ENCODE results near the gene SEPTIN8. TPM values are rescaled to one million over a fixed set of nuclear protein-coding genes. Genes with fewer than 3 reads are reported as not detected.

SEPTIN8 gene
- total and polyA plus RNA-seq, 3 experiments from 2014 or later: 2.8 to 38.1 (median 34.5) TPM

GRCh38 chr5:132822650-132823480, 45.8 kb upstream of the SEPTIN8 start:
- ChIA-PET CTCF (interaction anchor here (0.8 to 1.4 kb wide), 2 partner anchors 10 to 41 kb away, joined by 3 to 4 read pairs; partner anchors contain the start of gene SOWAHA), POLR2A (no interaction called here)
- Histone ChIP-seq H3K27me3 (ENCODE audit: insufficient read depth, low read length, poor library complexity, severe bottlenecking) (peaks cover 28% of the 10 kb centered on the region), H3K27ac (ENCODE audit: low read depth, low read length) (no peak overlapping the region), H3K36me3 (ENCODE audit: insufficient read depth, low read length) (no peaks in the 10 kb centered on the region), H3K4me1 (ENCODE audit: insufficient read depth, low read length) (peaks cover 11% of the 10 kb centered on the region), H3K4me3 (ENCODE audit: low read length) (no peak overlapping the region), H3K9me3 (ENCODE audit: low read length) (no peaks in the 10 kb centered on the region)
- Mint-ChIP-seq H3K27me3 (peaks cover 42 to 53% of the 10 kb centered on the region in 2 donors), H3K27ac (no peak overlapping the region), H3K9me3 (no peaks in the 10 kb centered on the region), H3K4me1 (peaks cover 0 to 13% (median 6%) of the 10 kb centered on the region in 3 donors), H3K4me3 (no peak overlapping the region), H3K36me3 (no peaks in the 10 kb centered on the region)
- DNase-seq: no peak

DNA sequence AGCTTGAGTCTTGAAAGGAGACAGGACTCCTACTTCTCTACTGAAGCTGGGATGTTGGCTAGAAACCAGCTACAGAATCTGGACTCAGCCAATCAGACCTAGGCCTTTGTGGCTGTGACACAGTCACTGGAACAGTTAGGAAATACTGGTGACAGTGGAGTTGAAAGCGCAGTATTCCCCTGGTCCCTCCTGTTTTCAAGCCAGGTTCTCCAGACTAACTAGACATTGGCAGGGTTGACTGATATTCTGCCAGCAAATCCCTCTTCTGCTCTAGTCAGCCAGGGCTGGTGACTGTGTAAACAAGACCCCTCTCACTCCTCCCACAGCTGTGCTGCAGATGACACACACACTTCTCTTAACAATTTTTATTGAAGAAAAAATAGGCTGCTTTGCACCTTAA, 44.8 kb upstream of the SEPTIN8 start:
- H3K4me1 Mint-ChIP-seq: peaks cover 0 to 13% (median 6%) of the 10 kb centered on the region in 3 donors

DNA sequence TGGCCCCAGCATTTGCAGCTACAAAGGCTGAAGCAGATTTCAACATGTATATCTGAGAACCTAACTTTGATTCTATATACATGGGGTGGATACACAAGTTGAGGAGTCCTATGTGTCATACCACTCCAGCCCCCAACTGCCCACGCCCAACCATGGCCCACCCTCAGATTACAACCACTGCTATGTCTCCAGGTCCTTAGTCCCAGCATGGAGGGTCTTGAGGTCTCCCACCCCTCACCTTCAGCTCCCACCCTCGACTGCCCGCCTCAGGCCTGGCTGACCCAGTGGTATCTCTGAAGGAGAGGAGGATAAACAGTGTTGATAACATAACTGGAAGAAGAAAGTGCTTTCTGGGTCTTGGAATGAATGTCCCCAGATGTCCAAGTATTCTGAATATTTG, 44.3 kb upstream of the SEPTIN8 start:
- Histone ChIP-seq H3K27me3 (ENCODE audit: insufficient read depth, low read length, poor library complexity, severe bottlenecking) (peaks cover 22% of the 10 kb centered on the region), H3K27ac (ENCODE audit: low read depth, low read length) (no peak overlapping the region), H3K4me1 (ENCODE audit: insufficient read depth, low read length) (peaks cover 11% of the 10 kb centered on the region), H3K9me3 (ENCODE audit: low read length) (no peaks in the 10 kb centered on the region), H3K36me3 (ENCODE audit: insufficient read depth, low read length) (no peaks in the 10 kb centered on the region), H3K4me3 (ENCODE audit: low read length) (no peak overlapping the region)
- peaks cover 28 to 39% of the 10 kb centered on the region in 2 donors for H3K27me3 Mint-ChIP-seq
- no peak overlapping the region for H3K27ac Mint-ChIP-seq
- ChIA-PET POLR2A (no interaction called here), CTCF (interaction anchor here (0.9 to 4.5 kb wide), 9 partner anchors 9 to 416 kb away, joined by 3 to 29 read pairs (median 5); partner anchors contain the start of genes CCNI2, GDF9, SHROOM1 and UQCRQ)
- H3K9me3 Mint-ChIP-seq: no peaks in the 10 kb centered on the region
- no peak for DNase-seq
- H3K4me1 Mint-ChIP-seq: peaks cover 0 to 12% (median 6%) of the 10 kb centered on the region in 3 donors
- no peak overlapping the region for H3K4me3 Mint-ChIP-seq
- H3K36me3 Mint-ChIP-seq: no peaks in the 10 kb centered on the region

More for the DNA sequence above, 44.8 kb upstream of the SEPTIN8 start:
- CTCF ChIA-PET: interaction anchor here (0.9 to 2.8 kb wide), 3 partner anchors 8 to 68 kb away, joined by 3 to 13 read pairs (median 3); partner anchors contain the start of genes GDF9, SHROOM1 and UQCRQ
- POLR2A ChIA-PET: no interaction called here
- Mint-ChIP-seq H3K36me3 (no peaks in the 10 kb centered on the region), H3K9me3 (no peaks in the 10 kb centered on the region), H3K27me3 (peaks cover 32 to 43% of the 10 kb centered on the region in 2 donors), H3K4me3 (peak overlapping the region in 1 of 7 donors; percentile 45), H3K27ac (no peak overlapping the region)
- H3K27me3 ChIP-seq (ENCODE audit: insufficient read depth, low read length, poor library complexity, severe bottlenecking): peaks cover 27% of the 10 kb centered on the region
- peaks cover 11% of the 10 kb centered on the region for H3K4me1 ChIP-seq (ENCODE audit: insufficient read depth, low read length)
- H3K9me3 ChIP-seq (ENCODE audit: low read length): no peaks in the 10 kb centered on the region
- no peaks in the 10 kb centered on the region for H3K36me3 ChIP-seq (ENCODE audit: insufficient read depth, low read length)
- no peak overlapping the region for H3K27ac ChIP-seq (ENCODE audit: low read depth, low read length)
- no peak for DNase-seq
- no peak overlapping the region for H3K4me3 ChIP-seq (ENCODE audit: low read length)

GRCh38 chr5:132820162-132820754, 43.2 kb upstream of the SEPTIN8 start:
- peaks cover 15% of the 10 kb centered on the region for H3K27me3 ChIP-seq (ENCODE audit: insufficient read depth, low read length, poor library complexity, severe bottlenecking)
- Mint-ChIP-seq H3K4me3 (peak overlapping the region in 1 of 7 donors; percentile 69), H3K36me3 (no peaks in the 10 kb centered on the region), H3K9me3 (no peaks in the 10 kb centered on the region), H3K4me1 (peaks cover 0 to 6% (median 6%) of the 10 kb centered on the region in 3 donors), H3K27me3 (peaks cover 24 to 34% of the 10 kb centered on the region in 2 donors), H3K27ac (peak overlapping the region in 3 of 8 donors; percentile 1 to 72 (median 48))
- H3K36me3 ChIP-seq (ENCODE audit: insufficient read depth, low read length): no peaks in the 10 kb centered on the region
- H3K4me1 ChIP-seq (ENCODE audit: insufficient read depth, low read length): peaks cover 6% of the 10 kb centered on the region
- CTCF ChIA-PET: interaction anchor here (0.6 to 4.5 kb wide), 45 partner anchors 9 to 1853 kb away, joined by 3 to 47 read pairs (median 4); partner anchors contain the start of genes CCNI2, IL13, KIF3A and SEPTIN8
- no peak overlapping the region for H3K27ac ChIP-seq (ENCODE audit: low read depth, low read length)
- peak; percentile 73 to 90 (median 80) for DNase-seq
- no peak overlapping the region for H3K4me3 ChIP-seq (ENCODE audit: low read length)
- H3K9me3 ChIP-seq (ENCODE audit: low read length): no peaks in the 10 kb centered on the region
- POLR2A ChIA-PET: interaction anchor here (1.0 to 1.1 kb wide), 2 partner anchors 8 to 73 kb away, joined by 3 read pairs; partner anchors contain the start of gene CCNI2

DNA sequence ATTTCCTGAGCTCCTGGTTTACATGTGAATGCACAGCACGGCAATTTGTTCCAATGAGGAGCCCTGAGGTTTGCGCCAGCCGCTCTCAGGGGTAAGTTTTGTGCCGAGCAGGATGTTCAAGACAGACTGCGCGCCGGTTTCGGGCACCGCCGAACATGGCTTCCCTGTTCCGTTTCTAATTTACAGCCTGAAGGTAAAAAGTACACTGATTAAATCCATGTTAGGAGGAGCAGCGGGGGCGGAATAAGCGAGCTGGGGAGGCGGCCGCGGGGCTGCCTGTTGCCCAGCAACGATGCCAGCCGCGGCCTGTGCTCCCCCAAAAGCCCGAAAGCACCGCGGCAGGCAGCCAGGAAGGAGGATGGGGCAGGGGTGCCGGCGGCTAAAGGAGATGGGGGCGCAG, 42.4 kb upstream of the SEPTIN8 start:
- Histone ChIP-seq H3K4me1 (ENCODE audit: insufficient read depth, low read length) (peaks cover 6% of the 10 kb centered on the region), H3K4me3 (ENCODE audit: low read length) (no peak overlapping the region), H3K36me3 (ENCODE audit: insufficient read depth, low read length) (no peaks in the 10 kb centered on the region), H3K27me3 (ENCODE audit: insufficient read depth, low read length, poor library complexity, severe bottlenecking) (peaks cover 8% of the 10 kb centered on the region), H3K9me3 (ENCODE audit: low read length) (no peaks in the 10 kb centered on the region), H3K27ac (ENCODE audit: low read depth, low read length) (no peak overlapping the region)
- H3K9me3 Mint-ChIP-seq: no peaks in the 10 kb centered on the region
- H3K27ac Mint-ChIP-seq: no peak overlapping the region
- ChIA-PET POLR2A (interaction anchor here (1.0 to 1.1 kb wide), 2 partner anchors 9 to 72 kb away, joined by 3 read pairs; partner anchors contain the start of gene CCNI2), CTCF (interaction anchor here (0.7 to 4.5 kb wide), 34 partner anchors 9 to 629 kb away, joined by 3 to 47 read pairs (median 4); partner anchors contain the start of genes CCNI2, IL13, KIF3A and SEPTIN8)
- H3K4me1 Mint-ChIP-seq: peaks cover 0 to 8% (median 6%) of the 10 kb centered on the region in 3 donors
- peaks cover 20 to 28% of the 10 kb centered on the region in 2 donors for H3K27me3 Mint-ChIP-seq
- peak in 1 of 5 donors; percentile 19 for DNase-seq
- peak overlapping the region in 3 of 7 donors; percentile 43 to 59 (median 49) for H3K4me3 Mint-ChIP-seq
- H3K36me3 Mint-ChIP-seq: no peaks in the 10 kb centered on the region

DNA sequence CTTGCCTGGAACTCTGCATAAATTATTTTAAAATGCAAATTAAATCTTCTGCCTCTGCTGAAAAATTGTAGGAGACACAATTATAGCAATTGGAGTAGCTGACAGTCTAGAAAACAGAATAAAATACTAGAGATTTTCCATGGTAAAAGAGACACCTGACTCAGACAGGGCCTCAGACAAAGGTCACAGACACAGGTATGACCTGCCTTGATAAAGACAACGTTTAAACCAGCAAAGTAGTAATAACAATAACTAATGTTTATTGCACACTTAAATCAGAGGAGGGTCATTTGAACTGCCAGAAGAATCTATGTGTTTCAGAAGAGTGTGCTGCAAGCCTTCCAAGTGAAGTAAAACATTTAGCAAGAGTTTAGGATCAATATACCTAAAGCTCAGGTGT, 40.0 kb upstream of the SEPTIN8 start:
- no peaks in the 10 kb centered on the region for H3K36me3 Mint-ChIP-seq
- Histone ChIP-seq H3K27ac (ENCODE audit: low read depth, low read length) (no peak overlapping the region), H3K36me3 (ENCODE audit: insufficient read depth, low read length) (no peaks in the 10 kb centered on the region), H3K27me3 (ENCODE audit: insufficient read depth, low read length, poor library complexity, severe bottlenecking) (peaks cover 11% of the 10 kb centered on the region), H3K4me3 (ENCODE audit: low read length) (no peak overlapping the region), H3K9me3 (ENCODE audit: low read length) (no peaks in the 10 kb centered on the region), H3K4me1 (ENCODE audit: insufficient read depth, low read length) (peaks cover 13% of the 10 kb centered on the region)
- no peak for DNase-seq
- no peak overlapping the region for H3K27ac Mint-ChIP-seq
- H3K4me3 Mint-ChIP-seq: peak overlapping the region in 1 of 7 donors; percentile 24
- CTCF ChIA-PET: interaction anchor here (1.0 to 4.5 kb wide), 4 partner anchors 12 to 430 kb away, joined by 3 to 47 read pairs (median 16); partner anchors contain the start of genes CCNI2 and SHROOM1
- peaks cover 7 to 19% (median 17%) of the 10 kb centered on the region in 3 donors for H3K4me1 Mint-ChIP-seq
- H3K27me3 Mint-ChIP-seq: peaks cover 21 to 29% of the 10 kb centered on the region in 2 donors
- no peaks in the 10 kb centered on the region for H3K9me3 Mint-ChIP-seq
- POLR2A ChIA-PET: no interaction called here

GRCh38 chr5:132816554-132816953, 39.5 kb upstream of the SEPTIN8 start:
- CTCF ChIA-PET: interaction anchor here (1.5 to 4.4 kb wide), 2 partner anchors 13 to 69 kb away, joined by 4 to 47 read pairs; partner anchors contain the start of genes CCNI2 and SHROOM1
- Histone ChIP-seq H3K4me1 (ENCODE audit: insufficient read depth, low read length) (peaks cover 13% of the 10 kb centered on the region), H3K36me3 (ENCODE audit: insufficient read depth, low read length) (no peaks in the 10 kb centered on the region), H3K27me3 (ENCODE audit: insufficient read depth, low read length, poor library complexity, severe bottlenecking) (peaks cover 15% of the 10 kb centered on the region), H3K4me3 (ENCODE audit: low read length) (no peak overlapping the region), H3K27ac (ENCODE audit: low read depth, low read length) (no peak overlapping the region), H3K9me3 (ENCODE audit: low read length) (no peaks in the 10 kb centered on the region)
- Mint-ChIP-seq H3K27ac (no peak overlapping the region), H3K27me3 (peaks cover 25 to 32% of the 10 kb centered on the region in 2 donors), H3K36me3 (no peaks in the 10 kb centered on the region), H3K9me3 (no peaks in the 10 kb centered on the region), H3K4me1 (peaks cover 7 to 19% (median 17%) of the 10 kb centered on the region in 3 donors), H3K4me3 (peak overlapping the region in 1 of 7 donors; percentile 24)
- POLR2A ChIA-PET: no interaction called here
- DNase-seq: no peak
